ENCODE data around the gene MKLN1.
A peak's percentile ranks its signal among the peaks of the same experiment; 100 is the strongest.
"Not testable (repeated sequence)": the region's sequence is repeated elsewhere in the genome, so short reads cannot be mapped to it uniquely, and the experiment has no call there.

MKLN1 gene

DNA sequence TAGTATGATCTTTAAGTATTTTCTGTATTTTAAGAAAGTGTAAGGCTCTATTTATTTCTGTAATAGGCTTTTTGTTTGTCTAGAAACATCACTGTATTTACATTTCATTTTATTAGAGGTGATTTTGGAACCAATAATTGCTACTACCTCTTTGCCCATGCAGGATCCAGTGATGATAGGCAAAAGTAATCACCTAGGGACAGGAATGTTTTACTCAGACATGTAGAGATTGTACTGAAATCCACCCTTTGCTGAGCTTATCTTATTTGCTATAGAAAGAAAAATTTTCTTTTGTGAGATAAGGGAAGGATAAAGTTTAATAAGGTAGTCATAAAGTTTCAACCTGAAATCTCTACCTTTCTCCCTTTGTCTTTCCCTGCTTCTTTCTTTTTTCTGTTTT lies 73.5 kb downstream of the MKLN1 start:
- no peak for DNase-seq

DNA sequence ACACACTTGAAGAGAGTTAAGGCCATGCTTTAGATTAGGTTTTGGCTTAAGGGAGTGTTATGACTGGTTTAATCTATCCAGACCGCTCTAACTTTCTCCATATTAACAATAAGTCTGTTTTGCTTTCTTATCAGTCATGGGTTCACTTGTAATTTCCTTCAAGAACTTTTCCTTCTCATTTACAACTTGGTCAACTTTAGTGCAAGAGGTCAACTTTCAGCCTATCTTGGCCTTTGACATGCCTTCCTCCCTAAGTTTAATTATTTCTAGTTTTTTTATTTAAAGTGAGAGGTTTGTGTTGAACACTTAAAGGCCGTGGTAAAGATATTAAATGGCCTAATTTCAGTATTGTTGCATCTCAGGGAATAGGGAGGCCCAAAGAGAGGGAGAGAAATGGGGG lies 75.6 kb downstream of the MKLN1 start:
- no peak for DNase-seq

DNA sequence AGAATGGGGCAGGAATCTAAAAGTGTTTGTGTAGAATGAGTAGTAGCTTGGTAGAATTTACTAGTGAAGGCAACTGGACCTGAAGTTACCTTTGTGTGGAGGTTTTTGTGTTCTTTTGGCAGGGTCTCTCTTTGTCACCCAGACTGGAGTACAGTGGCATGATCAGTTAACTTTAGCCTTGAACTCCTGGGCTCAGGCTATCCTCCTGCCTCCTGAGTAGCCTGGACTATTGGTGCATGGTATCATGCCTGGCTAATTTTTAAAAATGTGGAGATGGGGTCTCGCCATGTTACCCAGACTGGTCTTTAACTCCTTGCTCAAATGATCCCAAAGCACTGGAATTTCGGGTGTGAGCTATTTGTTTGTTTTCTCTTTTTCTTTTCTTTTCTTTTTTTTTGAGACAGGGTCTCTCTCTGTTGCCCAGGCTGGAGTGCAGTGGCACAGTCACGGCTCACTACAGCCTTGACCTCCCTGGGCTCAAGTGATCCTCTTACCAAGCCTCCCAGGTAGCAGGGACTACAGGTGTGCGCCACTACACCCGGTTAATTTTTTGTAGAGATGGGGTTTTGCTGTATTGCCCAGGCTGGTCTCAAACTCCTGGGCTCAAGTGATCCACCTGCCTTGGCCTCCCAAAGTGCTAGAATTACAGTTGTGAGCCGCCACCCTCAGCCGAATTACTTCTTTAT lies 76.7 kb downstream of the MKLN1 start:
- no peak for DNase-seq

DNA sequence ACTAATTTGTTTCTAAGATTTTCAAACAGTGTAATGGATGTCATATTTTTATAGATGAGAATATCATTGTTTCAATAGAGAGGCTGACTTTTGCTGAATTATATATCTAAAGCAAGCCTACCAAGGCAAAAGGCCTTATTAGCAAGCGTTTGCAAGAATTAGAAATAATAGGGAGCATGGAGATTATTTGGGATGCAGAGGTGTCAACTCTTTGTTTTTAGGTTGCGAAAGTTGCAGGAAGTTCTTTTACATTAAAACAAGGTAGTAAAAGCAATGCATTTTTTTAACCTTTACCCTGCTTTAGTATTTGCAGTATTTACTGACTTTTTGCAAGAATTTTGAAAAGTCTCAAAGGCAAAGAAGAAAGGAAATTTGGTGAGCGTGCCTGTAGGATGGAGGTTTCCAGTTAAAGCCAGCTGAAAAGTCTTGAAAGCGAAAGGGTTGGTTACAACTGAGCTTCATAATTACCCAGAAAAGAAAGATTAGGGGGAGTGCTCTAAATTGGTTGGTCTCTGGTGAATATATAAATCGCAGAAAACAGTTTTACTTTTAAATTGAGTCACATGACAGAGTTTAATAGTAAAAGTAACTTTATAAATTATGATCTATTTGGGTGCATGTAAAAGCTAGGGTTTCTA lies 81.6 kb downstream of the MKLN1 start:
- no peak for DNase-seq

DNA sequence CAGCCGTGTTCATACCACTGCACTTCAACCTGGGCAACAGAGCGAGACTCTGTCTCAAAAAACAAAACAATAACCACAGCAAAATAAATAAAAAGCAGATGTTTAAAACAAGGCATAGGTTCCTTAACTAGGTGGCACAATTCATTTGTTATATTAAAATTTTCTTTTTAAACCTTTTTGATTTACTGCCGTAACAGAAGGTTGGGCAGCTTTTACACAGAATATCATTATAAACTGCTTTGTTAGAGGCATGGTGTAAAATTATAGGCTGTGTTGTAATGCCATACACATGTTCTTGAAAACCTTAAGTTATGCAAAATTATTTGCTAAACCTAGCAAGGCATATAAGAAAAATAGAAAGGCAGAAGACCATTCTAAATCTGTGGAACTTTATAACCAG lies 84.4 kb downstream of the MKLN1 start:
- no peak for DNase-seq

DNA sequence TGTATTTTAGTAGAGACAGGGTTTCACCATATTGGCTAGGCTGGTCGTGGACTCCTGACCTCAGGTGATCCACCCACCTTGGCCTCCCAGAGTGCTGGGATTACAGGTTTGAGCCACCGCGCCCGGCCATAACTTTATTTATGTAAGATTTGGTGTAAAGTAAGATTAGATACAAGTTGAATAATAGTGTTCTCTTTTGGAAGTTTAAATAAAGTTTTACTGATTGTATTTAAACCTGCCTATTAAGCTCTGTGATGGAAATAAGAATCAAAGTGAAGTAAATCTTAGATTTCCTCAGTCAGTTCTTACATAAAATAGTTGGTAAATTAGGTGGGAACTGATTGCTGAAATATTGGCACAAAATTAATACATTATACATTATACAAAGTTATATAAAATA lies 86.0 kb downstream of the MKLN1 start:
- no peak for DNase-seq

DNA sequence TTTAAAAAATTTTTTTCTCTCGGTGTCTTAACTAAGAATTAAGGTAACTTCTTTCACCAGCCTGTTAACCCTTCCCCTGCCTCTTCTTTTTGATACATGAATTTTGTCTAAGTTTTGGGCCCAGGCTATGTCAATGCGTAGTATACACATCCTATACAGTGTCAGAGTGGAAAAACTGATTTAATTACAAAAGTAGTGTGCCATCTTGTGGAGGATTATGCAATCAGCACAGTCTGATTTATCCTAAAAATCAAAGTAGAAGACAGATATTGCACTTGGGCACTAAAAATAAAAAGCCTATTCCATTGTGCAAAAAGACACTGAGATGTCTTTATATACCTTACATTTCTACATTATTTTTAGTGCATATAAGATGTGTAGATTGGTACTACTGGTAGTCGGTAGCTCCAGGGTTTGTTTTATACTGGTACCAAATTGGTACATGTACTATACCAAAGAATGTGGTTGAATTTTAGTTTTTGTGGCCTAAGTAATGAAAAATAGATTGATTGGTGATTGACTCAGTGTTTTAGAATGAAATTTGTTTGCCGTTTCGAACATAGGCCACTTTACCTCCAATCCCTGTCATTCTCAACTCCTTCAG lies 96.6 kb downstream of the MKLN1 start:
- peak; percentile 49 for DNase-seq

DNA sequence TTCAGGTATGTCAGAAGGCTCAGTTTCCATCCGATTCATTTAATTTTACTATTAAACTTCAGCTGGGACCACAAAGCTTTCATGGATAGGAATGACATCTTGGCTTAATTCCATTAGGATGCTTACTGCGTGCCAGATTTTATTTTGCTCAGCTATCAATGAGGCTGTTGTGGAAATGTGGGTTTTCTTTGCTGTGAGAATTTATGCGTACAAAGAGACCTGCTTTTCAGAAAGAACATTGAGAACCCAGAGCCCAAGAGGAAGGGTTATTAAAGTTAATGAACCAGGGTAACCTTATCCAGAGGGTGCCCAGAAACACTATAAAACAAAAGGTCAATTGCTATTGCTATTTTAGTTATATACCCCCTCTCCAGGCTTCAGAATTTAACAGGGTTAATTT lies 98.3 kb downstream of the MKLN1 start:
- no peak for DNase-seq

DNA sequence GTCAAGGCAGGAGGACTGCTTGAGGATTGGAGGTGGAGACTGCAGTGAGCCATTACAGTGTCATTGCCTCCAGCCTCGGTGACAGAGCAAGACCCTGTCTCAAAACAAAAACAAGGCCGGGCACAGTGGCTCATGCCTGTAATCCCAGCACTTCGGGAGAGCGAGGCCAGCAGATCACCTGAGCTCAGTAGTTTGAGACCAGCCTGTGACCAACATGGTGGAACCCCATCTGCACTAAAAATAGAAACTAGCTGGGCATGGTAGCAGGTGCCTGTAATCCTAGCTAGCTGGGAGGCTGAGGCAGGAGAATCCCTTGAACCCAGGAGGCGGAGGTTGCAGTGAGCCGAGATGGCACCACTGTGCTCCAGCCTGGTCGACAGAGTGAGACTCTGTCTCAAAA lies 103.2 kb downstream of the MKLN1 start:
- not testable (repeated sequence) for DNase-seq

DNA sequence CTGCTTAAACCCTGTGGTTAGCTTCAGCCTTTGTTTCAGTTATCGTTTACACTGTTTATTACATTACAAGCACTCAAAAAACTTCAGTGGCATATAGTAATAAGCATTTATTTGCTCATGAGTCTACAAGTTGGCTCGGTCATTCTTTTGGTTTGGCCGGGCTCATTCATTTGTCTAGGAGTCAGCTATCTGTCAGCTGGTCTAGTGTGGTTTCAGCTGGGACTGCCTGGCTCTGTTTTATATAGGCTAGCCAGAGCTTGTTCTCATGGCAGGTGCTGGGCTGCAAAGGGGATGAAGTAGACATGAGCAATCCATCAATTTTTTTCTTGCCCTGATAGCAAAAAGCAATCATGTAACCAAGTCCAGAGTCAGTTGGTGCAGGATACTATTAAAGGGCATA lies 103.6 kb downstream of the MKLN1 start:
- DNase-seq = no peak

DNA sequence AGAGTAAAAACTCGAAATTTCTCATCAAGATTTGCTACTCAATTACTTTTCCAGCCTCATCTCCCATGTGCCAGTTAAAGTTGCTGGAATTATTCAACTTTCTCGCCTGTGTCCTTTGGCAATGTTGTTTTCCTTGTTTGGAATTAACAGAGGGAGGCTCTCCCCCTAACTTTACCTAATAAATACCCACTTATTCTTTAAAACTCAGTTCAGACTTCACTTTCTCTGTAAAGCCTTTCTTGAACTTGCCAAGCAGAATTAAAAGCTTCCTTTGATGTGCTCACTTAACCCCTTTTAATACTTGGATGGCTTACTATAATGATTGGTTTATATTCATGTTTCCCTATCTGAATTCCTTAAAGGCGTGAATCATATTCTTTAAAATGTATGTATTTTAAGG lies 104.1 kb downstream of the MKLN1 start:
- no peak for DNase-seq

DNA sequence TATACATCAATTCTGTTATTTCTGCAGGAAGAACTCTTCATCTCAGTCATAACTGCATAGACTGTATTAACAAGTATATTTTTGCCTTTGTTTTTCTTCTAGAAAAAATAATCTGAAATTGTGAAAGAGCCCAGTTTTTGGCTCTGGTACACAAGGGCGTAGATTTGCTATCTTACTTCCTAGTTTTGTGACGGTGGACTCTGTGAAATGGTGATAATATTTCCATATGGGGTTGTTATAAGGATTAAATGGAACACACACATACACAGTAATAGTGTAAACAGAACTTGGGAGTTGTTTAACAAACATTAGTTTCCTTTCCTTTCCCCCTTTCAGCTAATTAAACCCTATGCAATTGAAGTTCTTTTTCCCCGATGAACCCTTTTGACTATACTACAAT lies 108.7 kb downstream of the MKLN1 start:
- no peak for DNase-seq

DNA sequence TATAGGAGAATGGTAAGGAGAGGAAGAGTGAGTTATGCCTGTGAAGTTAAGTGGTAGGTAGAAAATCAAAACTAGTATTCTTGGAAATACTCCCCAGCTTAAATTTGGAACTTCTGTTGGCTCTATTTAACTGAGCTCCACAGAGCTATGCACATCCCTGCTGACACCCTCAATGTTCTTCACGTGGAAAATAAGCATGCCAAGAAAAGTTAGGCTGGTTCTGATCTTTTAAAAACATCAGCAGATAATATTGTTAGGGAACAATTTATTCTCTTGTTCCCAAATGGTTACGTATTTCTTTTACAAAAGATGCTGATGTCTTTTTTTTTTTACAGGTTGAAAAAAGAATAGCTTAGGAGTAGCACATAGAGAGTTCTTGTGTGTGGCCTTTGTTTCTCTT lies 111.3 kb downstream of the MKLN1 start:
- DNase-seq = no peak

DNA sequence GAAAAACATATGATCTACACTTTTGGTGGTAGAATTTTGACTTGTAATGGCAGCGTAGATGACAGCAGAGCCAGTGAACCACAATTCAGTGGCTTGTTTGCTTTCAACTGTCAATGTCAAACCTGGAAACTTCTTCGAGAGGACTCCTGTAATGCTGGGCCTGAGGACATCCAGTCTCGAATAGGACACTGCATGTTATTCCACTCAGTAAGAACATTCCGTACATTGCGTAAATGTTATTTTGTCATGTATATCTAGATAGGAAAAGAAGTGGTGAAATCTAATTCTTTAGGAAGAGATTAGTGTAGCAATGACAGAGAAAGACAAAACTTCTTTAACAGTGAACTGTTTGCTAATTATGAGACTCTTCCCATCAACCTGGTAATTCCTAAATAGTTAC lies 115.8 kb downstream of the MKLN1 start:
- no peak for DNase-seq

DNA sequence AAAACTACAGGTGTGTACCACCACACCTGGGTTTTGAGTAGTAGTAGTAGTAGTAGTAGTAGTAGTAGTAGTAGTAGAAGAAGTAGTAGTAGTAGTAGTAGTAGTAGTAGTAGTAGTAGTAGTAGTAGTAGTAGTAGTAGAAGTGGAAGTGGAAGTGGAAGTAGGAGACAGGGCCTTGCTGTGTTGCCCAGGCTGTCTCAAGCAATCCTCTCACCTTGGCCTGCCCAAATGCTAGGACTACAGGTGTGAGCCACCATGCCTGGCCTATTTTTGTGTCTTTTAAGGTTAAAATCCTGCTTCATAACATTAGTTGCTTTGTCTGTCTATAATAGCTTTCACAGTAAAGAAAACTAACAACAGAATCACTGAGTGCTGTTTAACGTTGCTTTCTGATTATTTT lies 117.0 kb downstream of the MKLN1 start:
- no peak for DNase-seq

DNA sequence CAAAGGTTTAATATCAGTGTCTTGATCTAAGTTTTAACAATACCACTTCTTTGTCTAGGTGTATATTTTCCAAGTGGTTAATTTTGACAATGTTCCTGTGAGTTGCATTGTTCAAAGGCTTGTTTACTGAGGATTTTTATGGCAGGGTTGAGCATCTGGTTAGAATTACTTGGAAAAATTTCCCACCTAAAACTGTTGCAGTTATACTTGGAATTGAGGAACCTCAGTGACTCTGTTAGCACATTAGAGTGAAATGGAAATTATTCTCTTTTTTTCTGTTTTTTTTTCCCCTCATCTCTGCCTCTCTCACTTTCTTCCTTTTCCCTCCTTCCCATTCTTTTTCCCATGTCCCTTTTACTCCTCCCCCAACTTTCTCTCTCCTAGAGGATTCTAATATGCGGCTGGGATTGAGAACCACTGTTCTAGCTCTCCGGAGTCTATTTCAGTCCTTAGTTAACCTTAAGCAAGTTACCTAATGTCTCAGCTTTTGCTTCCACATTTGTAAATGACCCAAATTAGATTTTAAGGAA lies 121.8 kb downstream of the MKLN1 start:
- DNase-seq = no peak

DNA sequence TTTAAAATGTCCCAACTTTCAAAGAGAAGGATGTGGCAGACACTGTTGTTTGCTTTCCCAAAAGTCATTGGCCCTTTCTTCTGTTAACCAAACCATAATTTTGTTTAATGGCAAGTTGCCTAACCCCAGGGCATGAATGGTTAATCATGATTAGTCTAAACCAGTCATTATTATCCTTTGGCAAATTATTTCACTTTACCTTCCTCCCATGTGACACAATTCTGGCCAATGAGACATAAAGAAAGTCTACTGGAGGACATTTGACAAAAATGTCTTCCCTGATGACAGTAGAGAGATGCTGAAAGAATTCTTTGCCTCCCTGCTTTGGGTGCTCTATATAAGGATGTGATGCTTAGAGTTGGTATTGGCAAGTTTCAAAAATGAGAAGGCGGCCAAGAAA lies 126.8 kb downstream of the MKLN1 start:
- no peak for DNase-seq

DNA sequence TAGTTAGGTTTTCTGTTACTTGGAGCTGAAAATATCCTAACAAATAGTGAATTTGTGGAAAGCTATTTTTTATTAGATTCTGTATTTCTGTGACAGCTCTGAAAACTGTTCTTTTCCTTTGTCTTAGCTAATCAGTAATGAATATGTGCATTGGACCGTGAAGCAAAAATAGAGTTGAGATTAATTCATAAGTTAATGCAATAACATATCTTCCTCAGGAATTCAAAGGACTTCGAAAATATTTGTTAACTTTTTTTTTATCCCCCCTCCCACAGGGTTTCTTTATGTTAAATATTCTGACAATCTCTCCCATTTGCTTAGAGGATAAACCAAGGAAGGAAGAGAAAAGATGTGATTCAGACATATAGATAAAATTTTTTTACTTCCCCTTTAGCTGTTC lies 127.3 kb downstream of the MKLN1 start:
- no peak for DNase-seq

DNA sequence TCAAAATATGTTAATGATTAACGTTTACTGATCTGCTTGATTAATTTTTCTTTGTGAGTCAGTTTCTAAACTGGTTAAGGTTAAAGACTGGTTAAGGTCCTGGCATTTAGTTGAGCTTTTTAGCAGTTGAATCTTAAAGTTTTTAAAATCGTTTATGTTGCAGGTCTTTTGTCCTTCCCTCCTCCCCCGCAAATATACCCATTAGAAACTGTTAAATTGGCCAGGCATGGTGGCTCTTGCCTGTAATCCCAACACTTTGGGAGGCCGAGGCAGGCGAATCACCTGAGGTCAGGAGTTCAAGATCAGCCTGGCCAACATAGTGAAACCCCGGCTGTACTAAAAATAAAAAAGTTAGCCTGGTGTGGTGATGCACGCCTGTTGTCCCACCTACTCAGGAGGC lies 127.9 kb downstream of the MKLN1 start:
- no peak for DNase-seq

DNA sequence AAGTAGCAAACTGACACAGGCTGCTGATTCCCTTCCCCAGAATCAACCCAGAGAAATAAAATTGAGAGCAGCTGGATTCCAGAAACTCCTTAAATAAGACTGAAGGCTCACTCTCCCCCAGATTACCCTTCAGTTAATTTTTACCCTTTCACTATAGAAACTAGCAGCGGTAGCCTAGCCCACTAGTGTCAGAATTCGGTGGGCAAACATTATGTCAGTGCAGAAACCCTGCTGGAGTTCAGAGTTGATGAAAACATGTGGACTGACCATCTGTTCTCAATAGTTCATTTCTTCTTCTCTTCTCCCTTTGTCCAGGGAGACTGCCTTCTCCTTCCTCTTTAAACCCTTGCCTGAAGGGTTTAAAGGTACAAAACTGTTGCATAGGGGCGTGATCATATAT lies 128.7 kb downstream of the MKLN1 start:
- DNase-seq = no peak

DNA sequence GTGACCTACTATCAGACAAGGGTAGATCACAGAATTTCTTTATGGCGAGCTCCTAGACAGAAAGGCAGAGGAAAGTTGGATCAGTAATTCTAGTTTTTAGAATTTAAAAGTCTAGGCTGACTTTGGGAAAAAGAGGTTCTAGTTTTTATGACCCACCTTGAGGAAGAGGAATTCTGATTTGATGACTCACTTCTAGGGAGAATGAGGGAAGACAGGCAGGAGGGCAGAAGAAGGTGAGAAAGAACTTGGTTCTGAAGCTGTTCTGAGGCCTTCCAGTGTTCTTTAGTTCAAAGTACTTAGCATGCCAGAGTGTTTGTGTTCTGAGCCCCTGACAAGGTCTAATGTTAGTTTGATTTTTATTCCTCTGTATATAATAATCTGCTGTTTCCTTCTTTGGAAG lies 131.6 kb downstream of the MKLN1 start:
- DNase-seq = peak; percentile 6

DNA sequence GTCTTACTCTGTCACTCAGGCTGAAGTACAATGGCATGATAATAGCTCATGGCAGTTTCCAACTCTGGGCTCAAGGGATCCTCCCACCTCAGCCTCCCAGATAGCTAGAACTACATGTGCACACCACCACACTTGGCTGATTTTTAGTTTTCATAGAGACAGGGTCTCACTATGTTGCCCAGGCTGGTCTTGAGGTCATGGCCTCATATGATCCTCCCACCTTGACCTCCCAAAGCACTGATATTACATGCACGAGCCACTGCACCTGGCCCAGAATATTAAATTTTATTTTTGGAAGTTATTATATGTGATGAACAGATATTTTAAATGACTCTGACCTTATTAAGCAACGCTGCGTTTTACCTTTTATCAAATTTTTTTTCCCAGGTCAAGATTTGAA lies 134.4 kb downstream of the MKLN1 start:
- DNase-seq = no peak

DNA sequence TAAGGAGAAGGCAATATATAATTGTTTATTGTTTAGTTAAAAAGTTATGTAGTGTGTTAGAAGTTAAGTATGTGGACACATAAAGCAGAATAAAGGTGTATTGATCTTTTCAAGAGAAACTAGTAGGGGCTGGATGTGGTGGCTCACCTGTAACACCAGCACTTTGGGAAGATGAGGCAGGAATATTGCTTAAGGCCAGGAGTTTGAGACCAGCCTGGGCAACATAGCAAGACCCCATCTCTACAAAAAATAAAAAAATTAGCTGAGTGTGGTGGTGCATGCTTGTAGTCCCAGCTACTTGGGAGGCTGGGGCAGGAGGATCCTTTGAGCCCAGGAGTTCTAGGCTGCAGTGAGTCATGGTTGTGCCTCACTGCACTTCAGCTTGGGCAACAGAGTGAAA lies 135.0 kb downstream of the MKLN1 start:
- DNase-seq = not testable (repeated sequence)

DNA sequence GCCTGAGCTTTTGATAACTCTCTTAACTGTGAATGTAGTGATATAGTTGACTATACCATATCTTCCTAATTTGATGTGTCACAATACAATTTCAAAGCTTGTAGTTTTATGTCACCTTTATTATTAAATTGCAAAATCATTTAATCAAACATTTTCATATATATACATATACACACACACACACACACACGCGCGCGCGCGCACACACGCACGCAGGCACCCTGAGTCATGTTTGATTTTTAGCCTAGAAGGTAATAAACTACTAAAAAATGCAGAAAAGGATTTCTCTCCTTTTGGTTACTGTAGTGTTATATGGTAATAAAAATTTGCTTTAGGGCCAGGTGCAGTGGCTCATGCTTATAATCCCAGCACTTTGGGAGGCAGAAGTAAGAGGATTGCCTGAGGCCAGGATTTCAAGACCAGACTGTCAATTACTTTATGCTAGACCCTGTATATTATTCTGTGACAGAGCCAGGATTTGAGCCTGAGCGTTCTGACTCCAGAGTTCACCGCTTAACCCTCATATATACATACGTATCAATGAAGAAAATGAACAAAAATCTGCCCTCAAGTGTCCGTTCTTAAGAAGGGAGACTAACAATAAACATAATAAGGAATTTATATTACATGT lies 139.2 kb downstream of the MKLN1 start:
- DNase-seq = no peak

Data from fibroblast of skin of back (primary cell).